SU-DHL-6 (cell line): ENCODE results near the gene SLC35E2B.
"Not testable (repeated sequence)": the region's sequence is repeated elsewhere in the genome, so short reads cannot be mapped to it uniquely, and the experiment has no call there.

Experiments used
- H2AFZ ChIP-seq: fragments of 200-600 bp; sonication (generic); 2 replicates; pipeline ENCODE4 v1.6.1; 2014; ENCODE audit warnings: low read depth, mild to moderate bottlenecking, moderate library complexity, mixed read lengths, antibody characterized with exemption, low read length; ENCODE audit not compliant: severe bottlenecking
- H3F3A ChIP-seq: fragments of 200-600 bp; shearing (Covaris generic); 2 replicates; pipeline ENCODE4 v1.6.0; 2016; ENCODE audit warnings: antibody characterized with exemption, mild to moderate bottlenecking; ENCODE audit not compliant: insufficient read depth
- H3K27ac ChIP-seq: fragments of 200-600 bp; sonication (generic); 2 replicates; pipeline ENCODE4 v1.5.1; 2016; ENCODE audit warnings: low read depth, mild to moderate bottlenecking, low read length, moderate library complexity, mixed read lengths
- H3K27me3 ChIP-seq: fragments of 200-600 bp; sonication (generic), shearing (Covaris generic); 2 replicates; pipeline ENCODE4 v1.6.0; 2014; ENCODE audit warnings: mild to moderate bottlenecking, low read length
- H3K36me3 ChIP-seq: fragments of 200-600 bp; sonication (generic); 2 replicates; pipeline ENCODE4 v1.6.1; 2014; ENCODE audit warnings: mild to moderate bottlenecking, low read length, mixed read lengths
- H3K4me2 ChIP-seq: fragments of 300-600, 200-600 bp; shearing (Covaris generic), sonication (generic); 2 replicates; pipeline ENCODE4 v1.6.0; 2014; ENCODE audit warnings: low read length, low read depth, mild to moderate bottlenecking; ENCODE audit not compliant: poor library complexity, severe bottlenecking
- H3K4me3 ChIP-seq: fragments of 200-600 bp; sonication (generic); 2 replicates; pipeline ENCODE4 v1.5.1; 2014; ENCODE audit warnings: antibody characterized with exemption, low read length, mild to moderate bottlenecking, mixed read lengths; ENCODE audit not compliant: insufficient read depth, poor library complexity, severe bottlenecking
- H3K79me2 ChIP-seq: fragments of 200-600 bp; sonication (generic); 2 replicates; pipeline ENCODE4 v1.6.1; 2014; ENCODE audit warnings: mild to moderate bottlenecking, low read length, moderate library complexity; ENCODE audit not compliant: insufficient read depth
- H3K9ac ChIP-seq: fragments of 200-600 bp; sonication (generic); 2 replicates; pipeline ENCODE4 v1.7.0; 2014; ENCODE audit warnings: mild to moderate bottlenecking, low read length
- H3K9me2 ChIP-seq: fragments of 200-600 bp; sonication (generic); replicated peaks from 2 replicates; pipeline ENCODE4 v1.6.1; 2014; ENCODE audit warnings: low read length; ENCODE audit not compliant: insufficient read depth
- H3K9me3 ChIP-seq: fragments of 200-600 bp; sonication (generic); 2 replicates; pipeline ENCODE4 v1.6.1; 2014; ENCODE audit warnings: low read length, mixed read lengths; ENCODE audit not compliant: insufficient read depth
- H4K20me1 ChIP-seq: fragments of 200-600 bp; sonication (generic); 2 replicates; pipeline ENCODE4 v1.6.1; 2014; ENCODE audit warnings: low read depth, mild to moderate bottlenecking, antibody characterized with exemption, low read length, moderate library complexity, mixed read lengths
- CTCF ChIP-seq: fragments of 200-600 bp; sonication (generic); IDR thresholded peaks from one replicate; pipeline ENCODE4 v1.5.1; 2017; ENCODE audit warnings: antibody characterized with exemption, mild to moderate bottlenecking, low read length, moderate library complexity; ENCODE audit not compliant: insufficient read depth, poor library complexity, severe bottlenecking
- EZH2phosphoT487 ChIP-seq: fragments of 200-600 bp; sonication (generic), shearing (Covaris generic); conservative IDR thresholded peaks from 2 replicates; pipeline ENCODE4 v1.6.1; 2018; ENCODE audit warnings: mild to moderate bottlenecking, antibody characterized with exemption, low read length, moderate library complexity, mixed read lengths

The SLC35E2B gene

GRCh38 chr1:1696431-1697357 is 4.1 kb upstream of the SLC35E2B start:
- H3K4me2 ChIP-seq, result not testable (repeated sequence)

GRCh38 chr1:1692324-1692713 is 276 bp downstream of the SLC35E2B start:
- not testable (repeated sequence) for H3K9me3 ChIP-seq, H3F3A ChIP-seq, H3K36me3 ChIP-seq, H3K27me3 ChIP-seq, H2AFZ ChIP-seq, H4K20me1 ChIP-seq, H3K4me2 ChIP-seq, H3K9me2 ChIP-seq, H3K79me2 ChIP-seq
- H3K9ac ChIP-seq, result peak overlapping the region; percentile 50
- peak overlapping the region; percentile 34 for H3K4me3 ChIP-seq
- peak overlapping the region; percentile 74 for H3K27ac ChIP-seq

More at GRCh38 chr1:1696431-1697357, 4.1 kb upstream of the SLC35E2B start:
- H2AFZ ChIP-seq, H3K4me3 ChIP-seq, H3K9me3 ChIP-seq, H3K27me3 ChIP-seq, H3K36me3 ChIP-seq, H3K9ac ChIP-seq, H3K79me2 ChIP-seq, H4K20me1 ChIP-seq, H3K9me2 ChIP-seq, H3K27ac ChIP-seq, H3F3A ChIP-seq: not testable (repeated sequence)

- H3K79me2 ChIP-seq, H3F3A ChIP-seq, H3K27me3 ChIP-seq, H3K9ac ChIP-seq, H3K27ac ChIP-seq, H3K9me3 ChIP-seq, H3K36me3 ChIP-seq, H3K4me3 ChIP-seq, H3K9me2 ChIP-seq, H2AFZ ChIP-seq, H3K4me2 ChIP-seq, H4K20me1 ChIP-seq: not testable (repeated sequence)
These were observed 1.2 kb downstream of the SLC35E2B start for GRCh38 chr1:1691443-1691842.

- not testable (repeated sequence) for H3K4me3 ChIP-seq, H3K9ac ChIP-seq, H3K27ac ChIP-seq, H3K9me2 ChIP-seq, H2AFZ ChIP-seq, H3K9me3 ChIP-seq, H3F3A ChIP-seq, H3K79me2 ChIP-seq, H3K36me3 ChIP-seq, H3K4me2 ChIP-seq, H3K27me3 ChIP-seq, H4K20me1 ChIP-seq
These were observed 3.1 kb downstream of the SLC35E2B start for GRCh38 chr1:1689526-1689925.

- H3F3A ChIP-seq, result no peaks in the 10 kb centered on the region
- H4K20me1 ChIP-seq, result no peaks in the 10 kb centered on the region
- H2AFZ ChIP-seq, result no peak overlapping the region
- H3K27me3 ChIP-seq, result no peaks in the 10 kb centered on the region
- no peak overlapping the region for H3K4me3 ChIP-seq
- H3K27ac ChIP-seq, result no peak overlapping the region
- H3K79me2 ChIP-seq, result no peaks in the 10 kb centered on the region
- no peak for TF ChIP-seq EZH2phosphoT487
- no peak for TF ChIP-seq CTCF
- no peaks in the 10 kb centered on the region for H3K9me3 ChIP-seq
- H3K9me2 ChIP-seq, result no peaks in the 10 kb centered on the region
- no peak overlapping the region for H3K4me2 ChIP-seq
- no peak overlapping the region for H3K9ac ChIP-seq
- H3K36me3 ChIP-seq, result no peaks in the 10 kb centered on the region
These were observed 4.7 kb downstream of the SLC35E2B start for GRCh38 chr1:1687846-1688245.
